Tibial artery (tissue), 4 donors: Measurements from ENCODE around the gene ASB12.
"Not testable (repeated sequence)": the region's sequence is repeated elsewhere in the genome, so short reads cannot be mapped to it uniquely, and the experiment has no call there.

ENCODE experiments used
- DNase-seq, 2 donors: peaks; one replicate each; pipeline ENCODE4 v3.0.0-alpha.2; 2019
- H3K27ac ChIP-seq, 2 donors: fragments of 200-600 bp; sonication (generic) in 1 of 2; 1 replicate in 1 of 2; 2 replicates in 1 of 2; pipeline ENCODE4 v1.5.1; 2018 to 2019; ENCODE audit warnings: mild to moderate bottlenecking in 1 of 2
- H3K27me3 ChIP-seq, 2 donors: fragments of 200-600 bp; sonication (generic) in 1 of 2; one replicate each; pipeline versions ENCODE4 v1.5.1 to v1.6.0; 2016 to 2019
- H3K36me3 ChIP-seq, 3 donors: fragments of 200-600 bp; sonication (generic) in 2 of 3; one replicate each; pipeline ENCODE4 v1.5.1; 2016 to 2019; ENCODE audit warnings: mild to moderate bottlenecking in 2 of 3
- H3K4me1 ChIP-seq, 4 donors: fragments of 200-600 bp; sonication (generic) in 2 of 4; 1 replicate in 3 of 4; 2 replicates in 1 of 4; pipeline ENCODE4 v1.5.1; 2016 to 2019
- H3K4me3 ChIP-seq, 2 donors: fragments of 200-600 bp; sonication (generic) in 1 of 2; 1 replicate in 1 of 2; 2 replicates in 1 of 2; pipeline ENCODE4 v1.5.1; 2018 to 2019; ENCODE audit warnings: mild to moderate bottlenecking in 2 of 2
- H3K9me3 ChIP-seq, 3 donors: fragments of 200-600 bp; sonication (generic) in 1 of 3; one replicate each; pipeline ENCODE4 v1.5.1; 2016 to 2019
- intact Hi-C: fragments of 100-400 bp; cut with DNase I; formaldehyde crosslinking; loops from one replicate; pipeline ENCODE4 v1.15.0; 2023; ENCODE audit warnings: low total_unique reads
- TF ChIP-seq, protein P1 (sequence below), 2 experiments: fragments of 200-600 bp in 1 of 2; fragments of 450-650 bp in 1 of 2; IDR thresholded peaks; one replicate each; pipeline ENCODE4 v1.5.1; 2017 to 2019; ENCODE audit warnings: antibody characterized with exemption in 2 of 2, mild to moderate bottlenecking in 1 of 2, moderate library complexity in 1 of 2

The ASB12 gene, protein sequence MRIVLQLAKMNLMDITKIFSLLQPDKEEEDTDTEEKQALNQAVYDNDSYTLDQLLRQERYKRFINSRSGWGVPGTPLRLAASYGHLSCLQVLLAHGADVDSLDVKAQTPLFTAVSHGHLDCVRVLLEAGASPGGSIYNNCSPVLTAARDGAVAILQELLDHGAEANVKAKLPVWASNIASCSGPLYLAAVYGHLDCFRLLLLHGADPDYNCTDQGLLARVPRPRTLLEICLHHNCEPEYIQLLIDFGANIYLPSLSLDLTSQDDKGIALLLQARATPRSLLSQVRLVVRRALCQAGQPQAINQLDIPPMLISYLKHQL

DNA sequence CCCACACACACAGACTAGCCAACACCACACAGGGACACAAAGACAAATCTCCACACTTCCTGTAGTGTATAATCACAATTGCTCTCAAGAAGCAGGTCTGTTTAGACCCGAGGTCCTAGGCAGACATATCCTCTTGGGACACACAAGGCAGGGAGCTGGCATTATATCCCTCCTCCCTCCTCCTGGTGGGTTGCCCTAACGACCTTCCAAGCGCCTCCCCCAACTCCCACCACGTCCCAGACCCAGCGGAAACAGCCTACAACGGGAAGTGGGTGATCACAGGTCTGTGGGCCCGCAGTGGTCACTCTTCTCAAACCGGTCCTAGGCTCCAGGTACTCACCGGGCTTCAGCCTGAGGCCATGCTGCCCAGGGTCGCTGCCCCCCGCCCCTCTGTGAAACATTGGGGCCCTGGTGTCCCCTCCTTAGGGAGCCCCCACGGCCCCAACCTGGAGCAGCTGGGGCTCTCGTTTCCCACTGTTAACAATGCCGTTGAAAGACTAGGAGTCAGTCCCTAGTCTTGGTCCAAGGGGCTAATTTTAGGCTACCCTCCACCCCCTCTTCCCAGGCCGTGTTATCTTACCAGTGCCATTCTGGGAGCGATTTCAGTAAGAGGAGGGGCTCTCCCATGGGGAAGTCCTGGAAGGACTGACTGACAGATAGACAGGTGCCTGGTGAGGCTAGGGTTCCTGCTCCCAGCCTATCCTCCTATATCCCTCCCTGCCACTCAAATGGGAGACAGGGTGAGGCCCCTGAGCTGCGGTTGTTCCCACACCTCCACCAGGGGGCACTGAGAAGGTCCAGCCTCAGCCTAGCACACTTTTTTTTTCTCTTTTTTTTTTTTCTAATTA, at the start of gene ASB12:
Gene ASB12 (minus strand): TSS at position 485 of the 848 bp plus-strand sequence. CDS start 4,957 bp downstream, outside the sequence.
- H3K27ac ChIP-seq = no peak within 1 kb of the TSS
- intact Hi-C loops = no loop called here
- H3K4me1 ChIP-seq = no peaks in the 10 kb centered on the region
- H3K36me3 ChIP-seq = no peaks in the 10 kb centered on the region
- H3K27me3 ChIP-seq = no peaks in the 10 kb centered on the region
- no peaks in the 10 kb centered on the region for H3K9me3 ChIP-seq
- H3K4me3 ChIP-seq = no peak within 1 kb of the TSS
- no peak for DNase-seq
- TF ChIP-seq, protein P1, sequence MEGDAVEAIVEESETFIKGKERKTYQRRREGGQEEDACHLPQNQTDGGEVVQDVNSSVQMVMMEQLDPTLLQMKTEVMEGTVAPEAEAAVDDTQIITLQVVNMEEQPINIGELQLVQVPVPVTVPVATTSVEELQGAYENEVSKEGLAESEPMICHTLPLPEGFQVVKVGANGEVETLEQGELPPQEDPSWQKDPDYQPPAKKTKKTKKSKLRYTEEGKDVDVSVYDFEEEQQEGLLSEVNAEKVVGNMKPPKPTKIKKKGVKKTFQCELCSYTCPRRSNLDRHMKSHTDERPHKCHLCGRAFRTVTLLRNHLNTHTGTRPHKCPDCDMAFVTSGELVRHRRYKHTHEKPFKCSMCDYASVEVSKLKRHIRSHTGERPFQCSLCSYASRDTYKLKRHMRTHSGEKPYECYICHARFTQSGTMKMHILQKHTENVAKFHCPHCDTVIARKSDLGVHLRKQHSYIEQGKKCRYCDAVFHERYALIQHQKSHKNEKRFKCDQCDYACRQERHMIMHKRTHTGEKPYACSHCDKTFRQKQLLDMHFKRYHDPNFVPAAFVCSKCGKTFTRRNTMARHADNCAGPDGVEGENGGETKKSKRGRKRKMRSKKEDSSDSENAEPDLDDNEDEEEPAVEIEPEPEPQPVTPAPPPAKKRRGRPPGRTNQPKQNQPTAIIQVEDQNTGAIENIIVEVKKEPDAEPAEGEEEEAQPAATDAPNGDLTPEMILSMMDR (IDR thresholded peaks at IDR 0.05) = no peak

DNA sequence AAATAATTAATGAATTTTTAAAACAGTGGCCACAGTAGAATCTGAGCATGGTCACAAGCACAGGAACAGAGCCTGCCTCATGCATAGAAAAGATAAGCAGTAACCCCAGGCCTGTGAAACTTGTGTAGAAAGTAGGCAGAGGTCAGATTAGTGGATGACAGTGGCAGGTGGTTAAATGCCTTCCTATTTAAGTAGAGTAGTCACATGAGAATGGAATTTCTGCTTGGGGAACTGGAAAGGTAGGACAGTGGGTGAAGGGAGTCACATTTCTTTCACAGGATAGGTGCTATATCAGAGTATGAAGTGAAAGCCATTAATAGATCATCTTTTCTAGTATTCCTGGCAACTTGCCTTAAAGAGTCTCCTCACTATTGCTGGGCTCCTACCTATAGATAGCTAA, 34.9 kb upstream of the ASB12 start:
- no peak overlapping the region for H3K27ac ChIP-seq
- no peak for DNase-seq
- TF ChIP-seq, protein P1 (IDR thresholded peaks at IDR 0.05) = no peak
- intact Hi-C loops = no loop called here
- H3K9me3 ChIP-seq = no peaks in the 10 kb centered on the region
- peaks cover 0 to 6% (median 4%) of the 10 kb centered on the region in 3 donors for H3K36me3 ChIP-seq
- no peaks in the 10 kb centered on the region for H3K4me1 ChIP-seq
- H3K4me3 ChIP-seq = no peak overlapping the region
- no peaks in the 10 kb centered on the region for H3K27me3 ChIP-seq

DNA sequence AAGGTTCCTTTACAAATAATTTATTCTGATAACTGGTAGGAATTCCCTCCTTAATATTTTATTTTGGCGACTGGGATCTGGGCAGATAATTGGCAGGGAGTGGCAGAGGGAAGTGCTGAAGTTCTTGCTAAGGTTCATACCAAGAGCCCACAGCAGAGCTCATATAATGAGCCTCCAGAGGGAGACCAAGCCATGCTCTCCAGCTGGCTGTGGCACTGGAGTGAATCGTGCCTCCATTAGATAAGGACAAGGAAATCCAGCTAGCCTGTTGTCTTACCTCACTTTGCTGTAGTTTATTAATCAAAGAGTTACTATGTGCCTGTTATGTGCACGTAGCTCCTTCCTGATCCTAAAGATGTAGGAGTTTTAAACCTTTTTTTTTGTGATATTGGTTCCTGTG, 1.3 kb downstream of the ASB12 start:
- TF ChIP-seq, protein P1 (IDR thresholded peaks at IDR 0.05) = no peak
- intact Hi-C loops = no loop called here
- Histone ChIP-seq H3K4me1 (no peaks in the 10 kb centered on the region), H3K36me3 (no peaks in the 10 kb centered on the region), H3K4me3 (no peak overlapping the region), H3K9me3 (no peaks in the 10 kb centered on the region), H3K27me3 (no peaks in the 10 kb centered on the region), H3K27ac (no peak overlapping the region)
- no peak for DNase-seq

DNA sequence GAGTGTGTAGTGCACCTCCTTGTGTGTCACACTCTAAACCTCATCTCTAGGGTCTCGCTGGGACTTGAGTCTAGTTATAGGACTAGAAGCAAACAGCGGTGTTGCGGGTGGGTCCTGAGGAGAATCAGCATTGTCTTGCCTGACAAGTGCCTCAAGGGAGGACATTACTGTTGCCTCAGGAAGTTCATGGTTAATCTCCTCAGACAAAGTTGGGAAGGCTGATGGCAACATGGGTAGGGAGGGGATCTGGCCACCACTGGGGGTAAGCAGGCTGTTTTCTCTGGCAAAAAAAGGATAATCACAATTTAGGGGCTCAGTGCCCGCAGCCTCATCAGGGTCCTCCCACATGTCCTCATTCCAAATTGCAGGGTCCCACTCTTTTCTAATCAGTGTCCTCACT, 12.4 kb downstream of the ASB12 start:
- Histone ChIP-seq H3K27me3 (no peaks in the 10 kb centered on the region), H3K4me1 (no peaks in the 10 kb centered on the region), H3K4me3 (no peak overlapping the region), H3K9me3 (no peaks in the 10 kb centered on the region), H3K27ac (no peak overlapping the region), H3K36me3 (no peaks in the 10 kb centered on the region)
- TF ChIP-seq, protein P1 (IDR thresholded peaks at IDR 0.05) = no peak
- intact Hi-C loops = no loop called here
- no peak for DNase-seq

DNA sequence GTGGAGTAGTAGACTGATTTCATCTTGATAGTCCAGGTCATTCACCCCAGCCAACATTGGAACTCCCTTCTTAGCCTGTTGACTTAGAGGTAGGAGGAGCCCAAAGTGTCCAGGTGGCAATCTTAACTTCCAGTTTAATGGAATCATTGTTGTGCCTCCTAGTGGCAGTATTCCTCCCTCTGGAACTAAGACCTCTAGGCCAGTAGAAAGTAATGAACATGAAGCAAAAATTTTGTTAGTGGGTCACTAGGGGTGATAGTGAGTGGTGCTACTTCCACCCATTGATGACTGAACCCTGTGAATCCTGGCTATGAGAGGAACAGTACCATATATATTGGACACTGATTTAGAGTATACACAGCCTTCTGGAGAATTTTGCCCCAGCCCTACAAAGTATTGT, 16.4 kb downstream of the ASB12 start:
- H3K4me3 ChIP-seq, DNase-seq, H3K36me3 ChIP-seq, H3K27me3 ChIP-seq, H3K4me1 ChIP-seq, H3K9me3 ChIP-seq, H3K27ac ChIP-seq, intact Hi-C loops: not testable (repeated sequence)
